Mucosa of stomach (tissue), 1 donor: ENCODE results near the gene TP53RK.
A peak's percentile ranks its signal among the peaks of the same experiment; 100 is the strongest.

Experiments used
- H3K27me3 ChIP-seq: one replicate; pipeline ENCODE4 v1.7.0; 2013; ENCODE audit warnings: mild to moderate bottlenecking, low read length; ENCODE audit not compliant: control insufficient read depth, insufficient read depth
- H3K36me3 ChIP-seq: one replicate; pipeline ENCODE4 v1.7.0; 2013; ENCODE audit warnings: low read length; ENCODE audit not compliant: control insufficient read depth, insufficient read depth
- H3K4me1 ChIP-seq: one replicate; pipeline ENCODE4 v1.7.0; 2013; ENCODE audit warnings: mild to moderate bottlenecking, low read length; ENCODE audit not compliant: control insufficient read depth, insufficient read depth
- H3K4me3 ChIP-seq: one replicate; pipeline ENCODE4 v1.7.0; 2013; ENCODE audit warnings: low read length
- H3K9ac ChIP-seq: one replicate; pipeline ENCODE4 v1.7.0; 2013; ENCODE audit warnings: mild to moderate bottlenecking, low read length, moderate library complexity
- H3K9me3 ChIP-seq: one replicate; pipeline ENCODE4 v1.7.0; 2013; ENCODE audit warnings: mild to moderate bottlenecking, low read length, moderate library complexity; ENCODE audit not compliant: control insufficient read depth
- donor health status: Pancreatic carcinoma.

TP53RK gene

DNA sequence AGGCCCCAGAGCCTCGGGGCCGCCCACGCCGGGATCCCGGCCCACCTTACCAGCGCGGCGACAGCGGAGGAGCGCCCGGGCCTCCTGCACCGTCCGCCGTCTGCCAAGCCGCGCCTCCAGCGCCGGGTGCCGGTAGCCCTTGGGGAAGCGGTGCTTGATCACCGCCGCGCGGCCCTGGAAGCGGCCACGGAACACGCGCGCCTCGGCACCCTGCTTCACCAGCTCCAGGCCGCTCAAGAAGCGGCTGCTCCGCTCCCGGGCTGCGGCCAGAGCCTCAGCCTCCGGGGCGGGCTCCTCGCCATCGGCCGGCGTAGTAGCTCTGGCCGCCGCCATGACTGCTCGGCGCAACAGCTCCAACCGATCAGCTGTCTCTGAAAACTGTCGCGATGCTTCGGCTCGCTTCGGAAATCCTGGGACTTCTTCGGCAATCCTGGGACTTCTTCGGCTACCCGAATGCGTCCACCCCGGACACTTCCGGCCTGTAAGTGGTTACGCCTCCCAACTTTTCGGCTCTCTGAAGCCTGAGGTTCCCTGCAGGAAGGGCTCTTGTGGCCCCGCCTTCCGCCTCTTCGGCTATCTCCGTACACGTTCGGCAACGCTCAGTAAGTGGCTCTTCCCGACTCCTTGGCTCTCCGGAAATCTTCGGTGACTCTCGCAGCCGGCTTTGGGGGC is at the start of gene TP53RK:
TP53RK (minus strand) TSS at position 363 of the 672 bp plus-strand sequence; CDS start at position 333, 30 bp downstream.
- H3K9me3 ChIP-seq, result no peaks in the 10 kb centered on the region
- H3K36me3 ChIP-seq, result no peaks in the 10 kb centered on the region
- no peaks in the 10 kb centered on the region for H3K27me3 ChIP-seq
- H3K4me3 ChIP-seq, result peak within 1 kb of the TSS; percentile 76
- peak within 1 kb of the TSS; percentile 77 for H3K9ac ChIP-seq
- H3K4me1 ChIP-seq, result peaks cover 20% of the 10 kb centered on the region

DNA sequence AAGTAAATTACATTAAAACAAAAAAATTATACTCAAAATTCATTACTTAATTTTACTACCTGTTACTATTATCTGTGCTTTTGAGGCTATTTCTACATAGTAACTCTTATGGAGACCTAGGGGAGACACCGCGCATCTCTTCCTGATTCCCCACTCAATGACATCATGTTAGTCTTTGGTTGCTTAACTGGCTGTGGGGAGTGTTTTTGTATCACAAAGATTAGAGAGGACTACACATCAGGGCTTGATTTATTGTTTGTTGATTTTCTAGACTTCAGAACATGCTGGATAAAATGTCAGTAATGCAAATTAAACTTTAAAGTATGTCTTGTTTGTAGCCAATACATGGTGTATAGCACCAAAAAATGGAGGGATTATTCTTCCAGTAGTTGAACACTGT is 46.2 kb upstream of the TP53RK start:
- Histone ChIP-seq H3K27me3 (no peaks in the 10 kb centered on the region), H3K36me3 (no peaks in the 10 kb centered on the region), H3K4me1 (peaks cover 15% of the 10 kb centered on the region), H3K9me3 (no peaks in the 10 kb centered on the region), H3K9ac (no peak overlapping the region), H3K4me3 (no peak overlapping the region)

DNA sequence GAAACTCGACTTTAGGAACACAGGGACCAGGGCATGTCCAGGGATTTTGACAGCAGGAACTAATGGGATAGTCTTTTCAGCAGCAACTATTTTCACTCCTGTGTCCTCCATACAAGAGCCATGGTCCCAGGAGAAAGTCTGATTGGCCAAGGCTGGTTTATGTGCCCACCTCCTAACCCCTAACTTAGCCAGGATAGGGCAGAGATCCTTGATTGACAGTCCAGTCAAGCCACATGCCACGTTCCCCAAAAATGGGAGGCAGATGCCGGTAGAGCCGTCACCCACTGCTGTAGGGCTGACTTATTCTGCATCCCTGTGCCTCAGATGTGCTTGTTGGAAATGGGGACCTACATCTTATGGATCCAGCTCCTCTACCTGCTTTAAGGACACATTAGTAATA is 42.5 kb upstream of the TP53RK start:
- Histone ChIP-seq H3K36me3 (peaks cover 7% of the 10 kb centered on the region), H3K4me3 (no peak overlapping the region)

DNA sequence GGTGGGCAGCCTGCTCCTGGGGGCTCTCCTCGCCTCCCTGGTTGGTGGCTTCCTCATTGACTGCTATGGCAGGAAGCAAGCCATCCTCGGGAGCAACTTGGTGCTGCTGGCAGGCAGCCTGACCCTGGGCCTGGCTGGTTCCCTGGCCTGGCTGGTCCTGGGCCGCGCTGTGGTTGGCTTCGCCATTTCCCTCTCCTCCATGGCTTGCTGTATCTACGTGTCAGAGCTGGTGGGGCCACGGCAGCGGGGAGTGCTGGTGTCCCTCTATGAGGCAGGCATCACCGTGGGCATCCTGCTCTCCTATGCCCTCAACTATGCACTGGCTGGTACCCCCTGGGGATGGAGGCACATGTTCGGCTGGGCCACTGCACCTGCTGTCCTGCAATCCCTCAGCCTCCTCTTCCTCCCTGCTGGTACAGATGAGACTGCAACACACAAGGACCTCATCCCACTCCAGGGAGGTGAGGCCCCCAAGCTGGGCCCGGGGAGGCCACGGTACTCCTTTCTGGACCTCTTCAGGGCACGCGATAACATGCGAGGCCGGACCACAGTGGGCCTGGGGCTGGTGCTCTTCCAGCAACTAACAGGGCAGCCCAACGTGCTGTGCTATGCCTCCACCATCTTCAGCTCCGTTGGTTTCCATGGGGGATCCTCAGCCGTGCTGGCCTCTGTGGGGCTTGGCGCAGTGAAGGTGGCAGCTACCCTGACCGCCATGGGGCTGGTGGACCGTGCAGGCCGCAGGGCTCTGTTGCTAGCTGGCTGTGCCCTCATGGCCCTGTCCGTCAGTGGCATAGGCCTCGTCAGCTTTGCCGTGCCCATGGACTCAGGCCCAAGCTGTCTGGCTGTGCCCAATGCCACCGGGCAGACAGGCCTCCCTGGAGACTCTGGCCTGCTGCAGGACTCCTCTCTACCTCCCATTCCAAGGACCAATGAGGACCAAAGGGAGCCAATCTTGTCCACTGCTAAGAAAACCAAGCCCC is 36.2 kb upstream of the TP53RK start:
- no peaks in the 10 kb centered on the region for H3K27me3 ChIP-seq
- peaks cover 11% of the 10 kb centered on the region for H3K36me3 ChIP-seq
- no peak overlapping the region for H3K9ac ChIP-seq
- H3K4me1 ChIP-seq, result no peaks in the 10 kb centered on the region
- no peaks in the 10 kb centered on the region for H3K9me3 ChIP-seq
- H3K4me3 ChIP-seq, result no peak overlapping the region

More for the DNA sequence above, 42.5 kb upstream of the TP53RK start:
- no peak overlapping the region for H3K9ac ChIP-seq
- no peaks in the 10 kb centered on the region for H3K27me3 ChIP-seq
- no peaks in the 10 kb centered on the region for H3K4me1 ChIP-seq
- H3K9me3 ChIP-seq, result no peaks in the 10 kb centered on the region

DNA sequence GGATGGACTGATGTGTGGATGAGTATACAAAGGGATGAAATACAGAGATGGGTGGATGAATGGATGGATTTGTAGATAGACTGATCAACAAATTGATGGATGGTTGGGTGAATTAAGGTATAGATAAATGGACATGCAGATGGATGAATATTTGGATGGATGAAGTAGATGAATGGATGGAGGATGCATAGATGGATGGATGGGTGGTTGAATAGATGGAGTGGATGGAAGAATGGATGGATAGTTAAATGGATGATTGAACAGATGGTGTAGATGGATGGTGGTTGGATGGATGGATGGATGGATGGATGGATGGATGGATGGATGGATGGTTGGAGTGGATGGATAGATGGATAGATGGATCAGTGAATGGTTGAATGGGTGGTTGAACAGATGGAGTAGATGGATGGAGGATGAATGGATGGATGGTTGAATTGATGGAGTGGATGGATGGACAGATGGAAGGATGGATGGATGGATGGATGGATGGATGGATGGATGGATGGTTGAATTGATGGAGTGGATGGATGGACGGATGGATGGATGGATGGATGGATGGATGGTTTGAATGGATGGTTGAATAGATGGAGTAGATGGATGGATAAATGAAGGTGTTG is 35.2 kb upstream of the TP53RK start:
- H3K36me3 ChIP-seq, result peaks cover 11% of the 10 kb centered on the region
- no peaks in the 10 kb centered on the region for H3K9me3 ChIP-seq
- H3K4me3 ChIP-seq, result no peak overlapping the region
- H3K27me3 ChIP-seq, result no peaks in the 10 kb centered on the region
- H3K9ac ChIP-seq, result no peak overlapping the region
- no peaks in the 10 kb centered on the region for H3K4me1 ChIP-seq

DNA sequence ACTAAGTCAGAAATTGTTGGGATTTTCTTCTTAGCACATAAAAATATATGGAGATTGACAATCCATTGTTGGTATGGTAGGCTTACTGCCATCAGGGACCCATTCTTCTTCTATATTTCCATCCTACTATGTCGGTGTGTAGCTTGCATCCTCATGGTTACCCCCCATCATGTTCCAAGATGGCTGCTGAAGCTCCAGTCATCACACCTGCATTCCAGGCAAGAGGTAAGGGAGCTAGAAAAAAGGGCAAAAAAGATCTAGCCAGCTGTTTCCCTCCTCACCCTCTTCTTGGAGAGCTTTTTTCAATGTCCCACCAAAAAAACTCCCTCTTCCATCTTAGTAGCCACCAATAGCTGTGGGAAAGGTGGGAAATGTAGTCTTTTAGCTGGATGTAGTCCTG is 33.8 kb upstream of the TP53RK start:
- Histone ChIP-seq H3K4me3 (no peak overlapping the region), H3K4me1 (no peaks in the 10 kb centered on the region), H3K36me3 (peaks cover 7% of the 10 kb centered on the region), H3K9ac (no peak overlapping the region), H3K9me3 (no peaks in the 10 kb centered on the region), H3K27me3 (no peaks in the 10 kb centered on the region)

DNA sequence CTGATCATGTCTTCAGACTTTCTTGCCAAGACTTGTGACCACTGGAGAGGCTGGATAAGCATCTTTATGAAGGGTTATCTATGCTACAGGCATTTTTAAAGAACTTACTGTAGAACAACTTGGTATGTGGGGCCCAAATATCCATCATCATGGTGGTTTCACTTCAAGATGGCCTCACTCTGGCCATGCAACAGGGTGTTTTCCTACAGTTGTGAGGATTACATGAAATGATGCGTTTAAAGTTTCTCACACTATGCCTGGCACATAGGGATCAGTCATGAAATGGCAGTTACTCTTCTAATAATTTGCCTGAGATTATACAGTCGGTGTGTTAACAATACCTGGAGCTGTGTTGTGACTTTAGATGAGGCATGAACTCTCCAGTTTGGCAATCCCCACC is 33.2 kb upstream of the TP53RK start:
- no peak overlapping the region for H3K4me3 ChIP-seq
- no peaks in the 10 kb centered on the region for H3K27me3 ChIP-seq
- H3K9me3 ChIP-seq, result no peaks in the 10 kb centered on the region
- H3K36me3 ChIP-seq, result peaks cover 7% of the 10 kb centered on the region
- H3K4me1 ChIP-seq, result no peaks in the 10 kb centered on the region
- H3K9ac ChIP-seq, result no peak overlapping the region

DNA sequence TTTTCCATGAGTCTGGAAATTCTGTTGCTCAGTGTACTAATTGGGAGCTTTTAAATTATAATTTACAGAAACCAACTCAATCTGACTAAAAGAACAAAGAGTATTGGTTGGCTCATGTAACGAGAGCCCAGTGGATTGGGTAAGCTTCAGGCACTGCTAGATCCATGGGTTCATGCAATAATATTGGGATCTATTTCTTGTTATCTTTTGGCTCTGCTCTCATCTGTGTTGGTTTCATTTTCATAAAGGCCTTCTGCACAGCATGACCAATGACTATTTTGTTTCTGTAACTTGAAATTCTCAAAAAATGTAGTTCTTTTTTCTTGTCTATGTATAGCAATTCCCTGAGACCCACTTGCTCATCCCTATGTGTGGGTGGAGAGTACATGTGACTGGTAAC is 32.2 kb upstream of the TP53RK start:
- H3K27me3 ChIP-seq, result no peaks in the 10 kb centered on the region
- H3K36me3 ChIP-seq, result peaks cover 7% of the 10 kb centered on the region
- no peaks in the 10 kb centered on the region for H3K9me3 ChIP-seq
- no peaks in the 10 kb centered on the region for H3K4me1 ChIP-seq
- no peak overlapping the region for H3K4me3 ChIP-seq
- H3K9ac ChIP-seq, result no peak overlapping the region

DNA sequence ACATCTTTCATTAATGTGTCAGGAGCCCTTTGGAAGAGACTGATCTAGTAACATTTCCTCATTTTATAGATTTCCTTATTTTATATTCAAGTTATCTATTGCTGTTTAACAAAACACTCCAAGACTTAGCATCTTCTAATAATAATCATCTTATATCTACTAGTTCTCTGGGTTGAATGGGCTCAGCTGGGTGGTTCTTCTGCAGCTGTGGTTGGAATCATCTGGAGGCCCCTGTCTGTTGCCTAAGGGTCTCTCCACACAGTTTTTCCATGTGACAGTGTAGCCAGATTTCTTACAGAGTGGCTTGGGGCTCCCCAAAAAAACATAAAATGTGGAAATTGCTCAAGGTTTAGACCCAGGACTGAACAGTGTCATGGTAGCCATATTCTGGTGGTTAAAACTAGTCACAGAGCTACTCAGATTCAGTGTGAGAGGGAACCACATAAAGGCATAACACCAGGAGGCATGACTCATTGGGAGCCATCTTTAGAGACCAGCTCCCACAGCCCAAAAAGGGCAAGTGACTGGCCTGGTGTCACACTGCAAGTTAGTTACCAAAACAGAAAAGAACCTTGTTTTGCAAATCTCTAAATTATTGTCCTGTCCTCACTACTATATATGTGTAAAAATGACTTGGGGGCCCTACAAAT is 31.7 kb upstream of the TP53RK start:
- no peaks in the 10 kb centered on the region for H3K27me3 ChIP-seq
- no peaks in the 10 kb centered on the region for H3K9me3 ChIP-seq
- peaks cover 7% of the 10 kb centered on the region for H3K36me3 ChIP-seq
- H3K9ac ChIP-seq, result no peak overlapping the region
- no peak overlapping the region for H3K4me3 ChIP-seq
- H3K4me1 ChIP-seq, result no peaks in the 10 kb centered on the region

DNA sequence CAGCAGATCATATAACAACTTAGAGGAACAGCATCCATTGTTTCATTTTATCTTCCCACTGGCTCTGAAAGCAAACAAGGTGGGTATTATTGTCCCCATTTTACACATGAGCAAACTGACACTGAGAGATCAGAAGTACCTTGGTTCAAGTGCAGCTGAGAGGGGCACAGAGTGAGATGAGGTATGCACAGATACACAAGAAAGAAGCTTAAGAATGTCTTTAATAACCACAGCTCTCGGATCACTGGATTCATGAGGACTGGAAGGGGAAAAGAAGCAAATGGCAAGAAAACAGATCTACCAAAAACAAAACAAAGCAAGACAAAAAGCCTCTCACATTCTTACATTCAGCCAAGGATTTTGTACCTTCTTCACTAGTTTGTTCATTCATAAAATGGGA is 30.8 kb upstream of the TP53RK start:
- Histone ChIP-seq H3K27me3 (no peaks in the 10 kb centered on the region), H3K9me3 (no peaks in the 10 kb centered on the region), H3K4me1 (peaks cover 8% of the 10 kb centered on the region), H3K4me3 (no peak overlapping the region), H3K9ac (no peak overlapping the region), H3K36me3 (peaks cover 7% of the 10 kb centered on the region)

DNA sequence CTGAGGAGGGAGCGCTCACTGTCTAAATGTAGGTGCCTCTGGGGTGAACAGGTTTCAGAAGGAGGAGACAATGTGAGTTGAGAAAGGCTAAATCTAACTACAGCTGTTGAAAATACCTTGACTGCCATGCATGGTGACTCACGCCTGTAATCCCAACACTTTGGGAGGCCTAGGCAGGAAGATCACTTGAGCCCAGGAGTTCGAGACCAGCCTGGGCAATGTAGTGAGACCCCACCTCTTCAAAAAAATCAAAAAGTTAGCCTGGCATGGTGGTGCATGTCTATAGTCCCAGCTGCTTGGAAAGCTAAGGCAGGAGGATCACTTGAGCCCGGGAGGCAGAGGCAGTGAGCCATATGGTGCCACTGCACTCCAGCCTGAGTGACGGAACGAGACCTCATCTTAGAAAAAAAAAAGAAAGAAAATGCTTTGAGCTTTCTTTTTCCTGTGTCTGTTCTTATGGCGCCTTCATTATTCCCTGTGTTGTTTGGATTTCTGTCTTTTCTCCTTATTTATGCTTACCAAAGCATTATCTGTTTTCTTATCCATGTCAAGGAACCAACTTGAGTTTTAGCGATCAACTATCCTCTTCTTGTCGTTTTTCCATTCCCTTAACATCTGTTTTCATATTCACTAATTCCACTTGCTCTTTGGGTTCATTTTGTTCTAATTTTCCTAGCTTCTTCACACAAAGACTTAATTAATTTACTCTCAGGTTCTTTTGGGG is 28.7 kb upstream of the TP53RK start:
- Histone ChIP-seq H3K4me1 (peaks cover 28% of the 10 kb centered on the region), H3K9me3 (no peaks in the 10 kb centered on the region), H3K36me3 (peaks cover 7% of the 10 kb centered on the region)

More for the DNA sequence above, 28.7 kb upstream of the TP53RK start:
- H3K27me3 ChIP-seq, result no peaks in the 10 kb centered on the region
- no peak overlapping the region for H3K9ac ChIP-seq
- H3K4me3 ChIP-seq, result no peak overlapping the region
